NAMALWA (cell line): ENCODE data around the gene BPI.
"Not testable (repeated sequence)": the region's sequence is repeated elsewhere in the genome, so short reads cannot be mapped to it uniquely, and the experiment has no call there.

Experiments used
- DNase-seq: peaks from one replicate; pipeline ENCODE4 v3.0.0-alpha.2; 2015; ENCODE audit warnings: low spot score

The BPI gene

GRCh38 chr20:38363004-38363747 is 59.2 kb downstream of the BPI start:
- DNase-seq: no peak

- DNase-seq: peak; percentile 61
These were observed 65.4 kb downstream of the BPI start for GRCh38 chr20:38369389-38369788.

GRCh38 chr20:38372806-38373205 is 68.8 kb downstream of the BPI start:
- DNase-seq: no peak

DNA sequence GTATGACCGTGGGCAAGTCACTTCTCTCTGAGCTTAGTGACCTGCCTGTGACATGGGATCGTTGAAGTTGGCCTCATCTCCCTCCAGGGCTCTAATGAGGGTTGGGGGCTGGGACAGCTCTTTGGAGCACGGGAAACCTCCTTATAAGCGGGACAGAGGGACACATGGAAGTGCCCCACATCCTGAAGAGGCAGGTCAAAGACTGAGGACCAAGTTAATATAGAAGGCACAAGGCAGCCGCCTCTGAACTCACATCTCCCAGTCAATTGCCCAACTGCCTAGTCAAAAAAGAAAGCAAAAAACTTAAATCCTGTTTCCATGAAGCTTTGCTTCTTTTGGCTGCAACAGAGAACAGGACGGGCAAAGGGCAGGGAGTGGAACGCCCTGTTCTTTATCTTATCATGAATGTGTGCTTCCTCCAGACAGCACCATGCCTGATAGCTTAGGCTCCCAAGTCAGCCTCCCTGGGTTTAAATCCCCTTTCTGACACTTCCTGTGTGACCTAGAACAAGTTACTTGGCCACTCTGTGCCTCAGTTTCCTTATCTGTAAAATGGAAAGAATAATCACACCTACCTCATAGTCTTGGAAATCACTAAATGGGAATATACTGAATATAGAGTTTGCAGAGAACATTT is 69.4 kb downstream of the BPI start:
- DNase-seq: no peak

GRCh38 chr20:38373898-38374297 is 69.9 kb downstream of the BPI start:
- DNase-seq: no peak

DNA sequence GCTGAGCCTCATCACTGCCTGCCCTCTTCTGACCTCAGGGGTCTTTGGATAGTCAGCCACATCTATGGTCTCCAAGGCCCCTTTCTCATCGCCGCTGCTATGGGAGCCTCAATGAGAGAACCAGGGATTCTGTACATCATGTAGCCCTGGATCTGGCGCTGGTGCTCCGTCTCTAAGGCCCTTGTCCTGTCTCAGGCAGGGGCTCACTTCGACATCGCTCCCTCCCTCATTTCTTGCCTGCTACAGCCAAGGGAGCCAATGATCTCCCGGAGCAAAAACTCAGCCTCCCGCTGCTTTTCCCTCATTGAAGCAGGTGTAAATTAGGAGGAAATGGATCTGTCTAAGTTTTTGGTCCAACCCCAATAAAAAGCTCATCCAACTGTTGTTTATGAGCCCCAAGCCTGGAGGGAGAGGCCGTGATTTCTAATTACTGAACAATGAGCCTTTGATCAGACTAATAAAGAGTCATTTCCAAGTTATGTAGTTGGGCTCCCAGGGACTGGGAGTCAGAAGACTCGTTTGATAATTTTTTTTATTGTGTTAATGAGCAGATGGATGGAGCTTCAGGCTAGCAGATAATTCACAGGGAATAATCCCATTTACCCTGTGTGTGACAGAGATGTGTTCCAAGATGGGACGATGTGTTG is 73.2 kb downstream of the BPI start:
- DNase-seq: no peak

- DNase-seq: not testable (repeated sequence)
These were observed 73.9 kb downstream of the BPI start for GRCh38 chr20:38377838-38378237.

GRCh38 chr20:38383147-38383546 is 79.2 kb downstream of the BPI start:
- no peak for DNase-seq

DNA sequence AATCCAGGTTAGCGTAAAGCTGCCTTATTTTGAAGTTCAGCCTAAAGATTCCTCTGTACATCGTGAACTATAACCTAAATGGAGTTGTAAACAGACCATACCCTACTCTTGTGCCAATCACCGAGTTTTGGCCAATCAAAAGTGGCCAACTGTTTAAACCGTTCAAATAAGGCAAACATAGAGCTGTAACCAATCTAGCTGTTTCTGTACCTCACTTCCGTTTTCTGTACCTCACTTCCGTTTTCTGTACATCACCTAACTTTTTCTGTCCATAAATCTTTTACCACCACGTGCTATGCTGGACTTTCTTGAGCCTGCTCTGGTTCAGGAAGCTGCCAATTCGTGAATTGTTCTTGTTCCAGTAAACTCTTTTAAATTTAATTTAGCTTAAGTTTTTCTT is 82.0 kb downstream of the BPI start:
- DNase-seq: peak; percentile 6

DNA sequence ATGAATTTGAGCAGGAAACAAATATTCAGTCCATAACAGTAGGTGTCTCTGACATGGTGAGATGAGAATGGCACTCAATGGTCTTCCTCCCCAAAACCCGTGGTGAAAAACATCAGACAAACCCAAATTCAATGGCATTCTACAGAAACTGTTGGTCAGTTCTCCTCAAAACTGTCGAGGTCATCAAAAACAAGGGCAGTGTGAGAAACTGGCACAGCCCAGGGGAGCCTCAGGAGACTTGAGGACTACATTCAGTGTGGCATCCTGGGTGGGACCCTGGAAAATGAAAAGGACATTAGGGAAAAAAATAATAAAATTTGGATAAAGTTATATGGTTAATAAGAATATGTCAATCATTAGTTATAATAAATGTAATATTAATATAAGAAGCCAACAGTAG is 82.9 kb downstream of the BPI start:
- no peak for DNase-seq
